GM19351 (cell line): ENCODE data around the gene FGF9.

ENCODE experiments used
- ATAC-seq: cut with Tn5 transposase; IDR thresholded peaks from one replicate; pipeline ENCODE4 v1.9.1; 2021; ENCODE audit warnings: mild to moderate bottlenecking, moderate library complexity; ENCODE audit not compliant: unreplicated experiment

Gene FGF9

DNA sequence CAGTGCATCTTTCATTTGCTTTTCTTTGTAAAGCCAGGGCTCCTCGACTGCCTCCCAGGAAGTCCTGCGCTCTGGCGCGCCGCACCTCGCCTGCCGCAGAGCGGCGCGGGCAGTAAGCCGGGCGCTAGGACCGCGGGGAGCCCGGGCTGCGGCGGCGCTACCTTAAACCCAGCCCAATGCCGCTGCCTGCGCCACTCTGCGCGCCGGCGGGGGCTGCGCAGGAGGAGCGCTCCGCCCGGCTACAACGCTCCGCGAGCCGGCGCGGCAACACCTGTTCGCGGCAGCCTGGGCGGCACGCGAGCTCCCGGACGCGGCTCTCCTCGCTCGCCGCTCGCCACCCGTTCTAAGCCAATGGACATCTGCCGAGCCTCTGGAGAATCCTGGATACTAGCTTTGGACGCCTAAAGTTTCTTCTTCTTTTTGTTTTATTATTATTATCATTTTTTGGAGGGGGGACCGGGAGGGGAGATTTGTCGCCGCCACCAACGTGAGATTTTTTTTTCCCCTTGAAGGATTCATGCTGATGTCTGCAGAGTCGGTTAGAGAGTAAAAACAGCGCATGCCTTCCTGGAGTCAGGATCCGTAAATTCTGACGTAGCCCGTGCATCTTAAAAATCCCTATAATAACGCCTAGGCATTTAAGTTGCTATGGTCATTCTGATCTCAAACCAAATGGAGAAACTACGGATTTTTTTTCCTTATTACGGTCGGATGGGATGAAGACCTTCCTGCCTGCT, at the start of gene FGF9:
Gene FGF9, plus strand, starts transcription at position 191 of the 737 bp plus-strand sequence. CDS start 840 bp downstream, outside the sequence.
- peak; percentile 75 for ATAC-seq

- peak; percentile 73 for ATAC-seq
Measured at GRCh38 chr13:21625366-21625765, 45.5 kb upstream of the FGF9 start.

GRCh38 chr13:21632196-21632595, 38.7 kb upstream of the FGF9 start:
- no peak for ATAC-seq

GRCh38 chr13:21636656-21637055, 34.2 kb upstream of the FGF9 start:
- no peak for ATAC-seq

- peak; percentile 55 for ATAC-seq
Measured at GRCh38 chr13:21637296-21637695, 33.6 kb upstream of the FGF9 start.

DNA sequence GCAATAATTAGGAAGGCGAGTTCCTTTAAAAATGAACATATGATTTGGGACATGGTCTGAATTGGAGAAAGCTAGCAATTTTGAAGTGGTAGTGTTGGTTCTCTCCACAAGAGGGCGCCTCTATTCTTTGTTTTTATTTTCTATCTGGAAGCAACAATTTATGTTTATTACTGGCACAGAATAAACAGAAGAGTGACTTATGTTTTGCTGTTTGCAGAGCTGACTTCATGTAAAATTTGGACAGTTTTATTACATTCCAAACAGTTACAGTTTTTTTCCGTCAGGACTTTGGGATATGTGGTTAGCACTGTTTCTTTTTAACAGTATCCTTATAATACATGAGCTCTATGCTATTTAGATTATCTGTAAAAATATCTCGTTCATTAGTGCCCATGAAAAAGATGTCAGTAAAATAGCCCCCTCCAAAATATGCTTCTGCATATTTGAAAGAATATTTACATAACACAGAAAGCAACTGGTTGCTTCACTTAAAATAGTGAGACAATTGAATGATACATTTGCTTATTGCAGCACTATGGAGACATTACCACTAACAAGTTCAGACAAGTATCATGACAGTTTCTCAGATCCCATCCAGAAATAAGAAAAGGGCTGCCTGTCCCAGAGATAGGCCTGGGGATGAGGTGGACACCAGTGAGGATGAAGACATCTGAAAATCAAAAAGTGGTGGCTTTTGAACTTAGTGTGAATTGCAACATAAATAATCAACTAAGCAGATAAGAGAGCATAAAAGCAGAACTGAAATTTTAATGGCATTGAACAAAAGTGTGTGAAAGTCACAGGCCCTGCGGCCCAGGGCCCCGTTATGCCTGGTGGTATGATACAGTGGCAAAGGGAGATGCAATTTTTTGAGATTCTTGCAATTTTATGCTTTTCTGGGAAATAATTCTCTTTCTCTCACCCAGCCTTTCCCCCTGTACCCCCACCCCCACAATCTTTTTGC, 32.3 kb upstream of the FGF9 start:
- ATAC-seq, result no peak

GRCh38 chr13:21639561-21639960, 31.3 kb upstream of the FGF9 start:
- no peak for ATAC-seq

GRCh38 chr13:21641629-21642028, 29.2 kb upstream of the FGF9 start:
- no peak for ATAC-seq

DNA sequence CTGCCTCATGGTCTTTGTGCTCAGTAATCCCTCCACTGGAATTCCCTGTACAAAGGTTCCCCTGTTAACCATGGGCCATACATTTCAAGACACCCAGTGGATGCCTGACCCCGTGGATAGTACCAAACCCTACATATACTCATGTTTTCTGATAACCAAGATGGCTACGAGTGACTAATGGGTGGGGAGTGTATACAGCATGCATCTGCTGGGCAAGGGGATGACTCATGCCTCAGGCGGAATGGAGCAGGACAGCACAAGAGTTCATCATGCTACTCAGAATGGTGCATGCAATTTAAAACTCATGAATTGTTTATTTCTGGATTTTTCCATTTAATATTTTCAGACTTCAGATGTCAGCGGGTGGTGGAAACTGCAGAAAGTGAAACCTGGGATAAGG, 13.3 kb upstream of the FGF9 start:
- no peak for ATAC-seq

DNA sequence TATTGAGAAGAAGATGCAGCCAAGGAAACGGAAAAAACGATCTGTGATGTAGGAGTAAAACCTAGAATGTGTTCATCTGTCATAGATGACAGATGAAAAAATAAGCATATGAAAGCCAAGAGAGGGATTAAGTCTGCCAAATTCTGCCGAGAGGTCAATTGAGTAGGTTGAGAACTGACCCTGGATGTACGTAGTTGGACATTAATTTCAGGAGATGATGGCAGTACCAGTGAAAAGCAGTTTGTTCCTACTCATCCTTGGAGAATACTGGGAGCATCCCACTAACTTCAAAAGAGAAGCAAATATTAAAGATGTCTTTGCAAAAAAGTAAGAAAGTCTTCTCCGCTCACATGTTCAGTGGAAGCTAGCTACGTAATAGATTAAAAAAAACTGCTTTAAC, 11.8 kb upstream of the FGF9 start:
- no peak for ATAC-seq

DNA sequence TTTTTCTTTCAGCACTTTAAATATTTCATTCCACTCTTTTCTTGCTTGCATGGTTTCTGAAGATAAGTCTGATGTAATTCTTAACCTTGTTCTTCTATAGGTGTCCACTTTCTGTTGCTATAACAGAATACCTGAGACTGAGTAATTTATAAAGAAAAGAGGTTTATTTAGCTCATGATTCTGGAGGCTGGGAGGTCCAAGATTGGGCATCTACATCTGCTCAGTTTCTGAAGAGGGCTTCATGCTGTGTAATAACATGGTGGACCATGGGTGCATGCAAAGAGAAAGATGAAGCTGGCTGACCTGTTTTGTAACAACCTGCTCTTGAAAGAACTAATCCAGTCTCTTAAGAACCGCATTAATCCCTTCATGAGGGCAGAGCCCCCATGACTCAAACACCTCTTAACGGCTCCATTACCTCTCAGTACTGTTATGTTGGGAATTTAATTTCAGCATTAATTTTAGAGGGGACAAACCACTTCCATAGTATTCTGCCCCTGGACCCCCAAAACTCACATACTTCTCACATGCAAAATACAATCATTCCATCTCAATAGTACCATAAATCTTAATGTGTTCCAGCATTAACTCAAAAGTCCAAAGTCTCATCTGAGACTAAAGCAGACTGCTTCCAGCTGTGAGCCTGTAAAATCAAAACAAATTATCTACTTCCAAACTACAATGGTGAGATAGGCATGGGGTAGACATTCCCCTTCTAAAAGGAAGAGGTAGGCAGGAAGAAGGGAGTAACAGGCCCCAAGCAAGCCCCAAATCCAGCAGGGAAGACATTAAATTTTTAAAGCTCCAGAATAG, 9.6 kb upstream of the FGF9 start:
- ATAC-seq, result no peak

GRCh38 chr13:21663197-21663596, 7.7 kb upstream of the FGF9 start:
- ATAC-seq, result no peak

DNA sequence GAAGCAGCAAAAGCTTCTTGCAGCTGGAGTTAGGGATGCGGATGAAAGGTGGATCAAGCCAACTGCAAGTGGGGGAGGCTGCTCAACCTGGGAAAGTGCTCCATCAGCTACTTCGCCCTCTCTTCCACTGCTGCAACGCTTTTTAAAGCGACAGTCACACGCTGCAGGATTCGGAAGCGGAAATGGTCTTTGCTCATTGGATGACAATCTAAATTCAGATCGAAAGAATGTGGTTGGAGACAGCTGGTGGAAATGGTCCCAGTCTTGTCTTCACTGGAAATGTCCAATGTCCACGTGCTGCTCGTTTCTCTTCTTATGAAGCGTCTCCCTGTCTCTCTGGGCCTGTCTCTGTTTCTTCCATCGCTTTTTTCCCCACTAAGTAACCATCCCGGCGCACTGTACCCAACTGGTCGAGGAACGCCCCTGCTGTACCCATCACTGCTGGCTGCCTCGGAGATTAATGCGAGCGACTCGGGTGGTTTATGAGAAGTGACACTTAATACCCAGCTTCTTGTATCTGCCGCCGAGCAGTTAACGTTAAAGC, 2.1 kb upstream of the FGF9 start:
- no peak for ATAC-seq

GRCh38 chr13:21670006-21670882, 629 bp upstream of the FGF9 start:
- peak; percentile 23 for ATAC-seq

DNA sequence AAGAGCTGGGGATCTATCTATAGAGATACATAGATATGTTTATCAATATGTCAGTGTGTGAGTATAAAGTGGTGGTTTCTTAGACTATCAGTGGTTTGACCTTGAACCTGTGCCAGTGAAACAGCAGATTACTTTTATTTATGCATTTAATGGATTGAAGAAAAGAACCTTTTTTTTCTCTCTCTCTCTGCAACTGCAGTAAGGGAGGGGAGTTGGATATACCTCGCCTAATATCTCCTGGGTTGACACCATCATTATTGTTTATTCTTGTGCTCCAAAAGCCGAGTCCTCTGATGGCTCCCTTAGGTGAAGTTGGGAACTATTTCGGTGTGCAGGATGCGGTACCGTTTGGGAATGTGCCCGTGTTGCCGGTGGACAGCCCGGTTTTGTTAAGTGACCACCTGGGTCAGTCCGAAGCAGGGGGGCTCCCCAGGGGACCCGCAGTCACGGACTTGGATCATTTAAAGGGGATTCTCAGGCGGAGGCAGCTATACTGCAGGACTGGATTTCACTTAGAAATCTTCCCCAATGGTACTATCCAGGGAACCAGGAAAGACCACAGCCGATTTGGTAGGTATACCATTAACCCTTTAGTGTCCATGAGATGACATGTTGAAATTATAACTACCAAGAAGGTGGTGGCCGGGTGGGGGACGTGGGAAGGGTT, 880 bp downstream of the FGF9 start:
- no peak for ATAC-seq

DNA sequence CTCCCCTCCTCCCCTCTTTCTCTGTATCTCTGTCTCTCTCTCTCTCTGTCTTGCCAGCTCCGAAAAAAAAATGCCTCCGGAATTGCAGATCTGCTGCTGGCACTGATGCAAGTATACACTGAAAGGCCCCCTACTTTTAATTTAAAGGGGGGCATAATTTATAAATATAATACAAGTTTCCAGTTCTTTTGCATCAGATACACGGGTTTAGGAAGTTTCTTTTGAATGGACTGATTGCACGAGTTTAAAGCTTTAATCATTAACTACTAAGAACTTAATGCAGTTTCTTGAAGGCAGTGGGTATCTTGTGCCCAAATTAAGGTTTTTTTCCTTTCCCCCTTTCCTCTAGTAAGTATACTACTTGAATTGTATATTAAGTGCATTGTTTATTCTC, 1.4 kb downstream of the FGF9 start:
- ATAC-seq, result no peak

GRCh38 chr13:21672796-21673538, 2.1 kb downstream of the FGF9 start:
- no peak for ATAC-seq

GRCh38 chr13:21673539-21673788, 2.6 kb downstream of the FGF9 start:
- peak; percentile 28 for ATAC-seq
